ENCODE results near the gene WDFY2. TPM values are rescaled to one million over a fixed set of nuclear protein-coding genes. Genes with fewer than 3 reads are reported as not detected.

Gene WDFY2
- total and polyA plus RNA-seq, 2 of the 13 experiments (the other 11 are each of a cell fraction or from before 2014, with no cell fraction given), result 22.6 to 27.0 TPM

- FAIRE-seq (no peak), ATAC-seq (no peak), DNase-seq (ENCODE audit: low spot score) (no peak)
- intact Hi-C loops (cut with micrococcal nuclease; ENCODE audit: unreplicated experiment), result loop anchor here (1.0 kb wide), 2 partner anchors 311 to 385 kb away; no protein-coding TSS in a partner anchor
- H3K4me3 ChIP-seq (replicated peaks in 1 of 3; ENCODE audit: insufficient read depth in 1 of 3, low read depth in 2 of 3, low read length in 3 of 3), result no peak overlapping the region
- no peak overlapping the region for H3K9ac ChIP-seq (ENCODE audit: insufficient read depth, low read depth, low read length)
- POLR2A ChIA-PET, result interaction anchor here (0.9 to 2.3 kb wide), 3 partner anchors 10 to 363 kb away, joined by 3 to 10 read pairs (median 3); partner anchors contain the start of gene INTS6
- no peaks in the 10 kb centered on the region for H3K9me3 ChIP-seq (ENCODE audit: low read length)
- peaks cover 14% of the 10 kb centered on the region for H3K4me1 ChIP-seq (ENCODE audit: insufficient read depth, low read length)
- CTCF ChIA-PET (ENCODE audit: low intra/inter-chr PET ratio, low total read pairs), result interaction anchor here (1.1 to 1.6 kb wide), 5 partner anchors 34 to 385 kb away, joined by 4 to 9 read pairs (median 5); partner anchors contain the start of gene NEK5
- BruUV-seq (replicated peaks), result no TSS peak
- no peaks in the 10 kb centered on the region for H4K20me1 ChIP-seq (ENCODE audit: insufficient read depth, low read length)
- no peak overlapping the region for H3K27ac ChIP-seq (ENCODE audit: extremely low read length, insufficient read depth, low read length)
- H3K27me3 ChIP-seq (ENCODE audit: control insufficient read depth in 1 of 2, insufficient read depth in 2 of 2, low read length in 2 of 2), result no peaks in the 10 kb centered on the region
- no peaks in the 10 kb centered on the region for H3K36me3 ChIP-seq (replicated peaks in 1 of 2; ENCODE audit: control insufficient read depth in 1 of 2, insufficient read depth in 2 of 2, low read length in 2 of 2)
- WGBS (ENCODE audit: low lambda C conversion rate), result 81% methylated on average over 9 of the region's 11 CpGs
- no peaks in the 10 kb centered on the region for H3K79me2 ChIP-seq (ENCODE audit: insufficient read depth, low read length)
- peak overlapping the region; percentile 77 for H3K4me2 ChIP-seq (ENCODE audit: low read depth, low read length)
- no peak overlapping the region for H2AFZ ChIP-seq (ENCODE audit: low read length)
- in situ Hi-C loops (cut with HindIII; ENCODE audit: extremely low pct_ligation_motif_present, low pct_unique_long_range_greater_than_20kb), result loop anchor here (10.0 kb wide), 1 partner anchor 309 kb away; the partner anchor contains the start of gene NEK5
- TF ChIP-seq MXI1 (IDR thresholded peaks at IDR 0.05; ENCODE audit: borderline replicate concordance, low read depth, low read length), result no peak
- TF ChIP-seq ZNF839 (CRISPR knock-in tag; IDR thresholded peaks at IDR 0.05; ENCODE audit: borderline replicate concordance), result no peak
- TF ChIP-seq ZNF510 (CRISPR knock-in tag; IDR thresholded peaks at IDR 0.05; ENCODE audit: low read depth), result no peak
- no peak for TF ChIP-seq STAT6 (CRISPR knock-in tag; IDR thresholded peaks at IDR 0.05; ENCODE audit: borderline replicate concordance)
- TF ChIP-seq NR3C1 (CRISPR knock-in tag; IDR thresholded peaks at IDR 0.05), result no peak
- TF ChIP-seq SRSF1 (optimal IDR thresholded peaks at IDR 0.05; ENCODE audit: low read depth, low read length), result no peak
- no peak for TF ChIP-seq TSC22D2 (CRISPR knock-in tag; IDR thresholded peaks at IDR 0.05; ENCODE audit: borderline replicate concordance)
- TF ChIP-seq ZBTB39 (CRISPR knock-in tag; IDR thresholded peaks at IDR 0.05), result no peak
- TF ChIP-seq ZNF674 (CRISPR knock-in tag; IDR thresholded peaks at IDR 0.05; ENCODE audit: low read depth), result no peak
- no peak for TF ChIP-seq PATZ1 (CRISPR knock-in tag; IDR thresholded peaks at IDR 0.05)
- TF ChIP-seq RAD21 (CRISPR knock-in tag; IDR thresholded peaks at IDR 0.05), result no peak
- no peak for TF ChIP-seq SMC3 (IDR thresholded peaks at IDR 0.05; ENCODE audit: low read length)
- no peak for TF ChIP-seq SMAD9 (CRISPR knock-in tag; IDR thresholded peaks at IDR 0.05)
- no peak for TF ChIP-seq ZNF292 (CRISPR knock-in tag; IDR thresholded peaks at IDR 0.05; ENCODE audit: borderline replicate concordance, low read depth)
Measured at GRCh38 chr13:51815848-51816247, 231.6 kb downstream of the WDFY2 start.

All from HepG2 (cell line).